DOHH2 (cell line): ENCODE measurements around the gene ICAM1.

Experiments
- EZH2phosphoT487 ChIP-seq: fragments of 200-600 bp; sonication (generic); IDR thresholded peaks from 2 replicates; pipeline ENCODE4 v1.6.1; 2017; ENCODE audit warnings: borderline replicate concordance, mild to moderate bottlenecking, antibody characterized with exemption, low read length, moderate library complexity, mixed read lengths
- TF ChIP-seq, protein P1 (sequence below): fragments of 200-600 bp; sonication (generic); IDR thresholded peaks from one replicate; pipeline ENCODE4 v1.5.1; 2014; ENCODE audit warnings: antibody characterized with exemption, mild to moderate bottlenecking, low read depth, low read length; ENCODE audit not compliant: poor library complexity, severe bottlenecking

- TF ChIP-seq, protein P1, sequence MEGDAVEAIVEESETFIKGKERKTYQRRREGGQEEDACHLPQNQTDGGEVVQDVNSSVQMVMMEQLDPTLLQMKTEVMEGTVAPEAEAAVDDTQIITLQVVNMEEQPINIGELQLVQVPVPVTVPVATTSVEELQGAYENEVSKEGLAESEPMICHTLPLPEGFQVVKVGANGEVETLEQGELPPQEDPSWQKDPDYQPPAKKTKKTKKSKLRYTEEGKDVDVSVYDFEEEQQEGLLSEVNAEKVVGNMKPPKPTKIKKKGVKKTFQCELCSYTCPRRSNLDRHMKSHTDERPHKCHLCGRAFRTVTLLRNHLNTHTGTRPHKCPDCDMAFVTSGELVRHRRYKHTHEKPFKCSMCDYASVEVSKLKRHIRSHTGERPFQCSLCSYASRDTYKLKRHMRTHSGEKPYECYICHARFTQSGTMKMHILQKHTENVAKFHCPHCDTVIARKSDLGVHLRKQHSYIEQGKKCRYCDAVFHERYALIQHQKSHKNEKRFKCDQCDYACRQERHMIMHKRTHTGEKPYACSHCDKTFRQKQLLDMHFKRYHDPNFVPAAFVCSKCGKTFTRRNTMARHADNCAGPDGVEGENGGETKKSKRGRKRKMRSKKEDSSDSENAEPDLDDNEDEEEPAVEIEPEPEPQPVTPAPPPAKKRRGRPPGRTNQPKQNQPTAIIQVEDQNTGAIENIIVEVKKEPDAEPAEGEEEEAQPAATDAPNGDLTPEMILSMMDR, result no peak
- TF ChIP-seq EZH2phosphoT487, result no peak
Observed at GRCh38 chr19:10306327-10306726, 35.4 kb downstream of the ICAM1 start.
